GM10266 (cell line): ENCODE data around the gene SLC25A21.

ENCODE experiments used
- DNase-seq: peaks from one replicate; pipeline ENCODE4 v3.0.0; 2012; ENCODE audit errors: extremely low spot score
- CTCF ChIP-seq: IDR thresholded peaks from 2 replicates; pipeline ENCODE4 v1.5.1; 2012; ENCODE audit warnings: mild to moderate bottlenecking, low read depth; ENCODE audit not compliant: control insufficient read depth, insufficient read depth; ENCODE audit errors: missing control alignments

SLC25A21 gene

GRCh38 chr14:37140176-37140575 is 32.2 kb downstream of the SLC25A21 start:
- DNase-seq = no peak
- TF ChIP-seq CTCF = no peak

- TF ChIP-seq CTCF = no peak
- no peak for DNase-seq
These were observed 32.7 kb downstream of the SLC25A21 start for GRCh38 chr14:37139710-37140109.

- TF ChIP-seq CTCF = no peak
- DNase-seq = no peak
These were observed 33.5 kb downstream of the SLC25A21 start for GRCh38 chr14:37138898-37139297.

GRCh38 chr14:37133284-37133913 is 39.0 kb downstream of the SLC25A21 start:
- no peak for DNase-seq
- TF ChIP-seq CTCF = no peak

GRCh38 chr14:37131205-37131604 is 41.2 kb downstream of the SLC25A21 start:
- DNase-seq = no peak
- no peak for TF ChIP-seq CTCF

- TF ChIP-seq CTCF = no peak
- DNase-seq = no peak
These were observed 43.4 kb downstream of the SLC25A21 start for GRCh38 chr14:37129047-37129446.

GRCh38 chr14:37124614-37125013 is 47.8 kb downstream of the SLC25A21 start:
- TF ChIP-seq CTCF = no peak
- no peak for DNase-seq
